HuH-7 (cell line): ENCODE measurements around the gene TAF11L7.
"Not testable (repeated sequence)": the region's sequence is repeated elsewhere in the genome, so short reads cannot be mapped to it uniquely, and the experiment has no call there.

ENCODE experiments used
- DNase-seq: peaks from one replicate; pipeline ENCODE4 v3.0.0; 2011; ENCODE audit warnings: low spot score

TAF11L7 gene

DNA sequence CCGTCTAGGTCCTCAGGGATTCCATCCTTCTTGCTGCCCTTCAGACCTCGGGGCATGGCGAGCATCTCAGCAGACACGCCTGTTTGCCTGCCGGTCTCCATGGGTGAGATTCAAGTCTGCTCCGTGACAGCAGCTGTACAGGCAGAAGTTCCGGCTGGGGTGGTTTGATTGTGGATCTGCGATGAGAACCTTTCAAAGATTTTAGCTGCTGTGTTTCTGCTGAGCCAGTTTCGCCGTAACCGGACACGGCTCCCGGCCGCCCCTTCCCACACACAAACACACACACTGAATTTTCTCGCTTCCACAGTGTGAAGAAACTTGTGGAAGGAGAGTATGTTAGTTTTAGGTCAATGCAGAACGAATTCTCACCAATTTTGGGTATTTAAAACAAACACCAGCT is at the start of gene TAF11L7:
TAF11L7 (minus strand) TSS at position 101 of the 400 bp plus-strand sequence.
- not testable (repeated sequence) for DNase-seq

GRCh38 chr5:17634160-17634559 is 48.6 kb upstream of the TAF11L7 start, which contains the start of gene TAF11L14:
Gene TAF11L14, plus strand, starts transcription at chr5:17634460.
- DNase-seq, result no peak

- not testable (repeated sequence) for DNase-seq
Measured at GRCh38 chr5:17631788-17632187, 46.2 kb upstream of the TAF11L7 start, which contains the start of gene TAF11L13. Gene TAF11L13, plus strand, starts transcription at chr5:17632088.

DNA sequence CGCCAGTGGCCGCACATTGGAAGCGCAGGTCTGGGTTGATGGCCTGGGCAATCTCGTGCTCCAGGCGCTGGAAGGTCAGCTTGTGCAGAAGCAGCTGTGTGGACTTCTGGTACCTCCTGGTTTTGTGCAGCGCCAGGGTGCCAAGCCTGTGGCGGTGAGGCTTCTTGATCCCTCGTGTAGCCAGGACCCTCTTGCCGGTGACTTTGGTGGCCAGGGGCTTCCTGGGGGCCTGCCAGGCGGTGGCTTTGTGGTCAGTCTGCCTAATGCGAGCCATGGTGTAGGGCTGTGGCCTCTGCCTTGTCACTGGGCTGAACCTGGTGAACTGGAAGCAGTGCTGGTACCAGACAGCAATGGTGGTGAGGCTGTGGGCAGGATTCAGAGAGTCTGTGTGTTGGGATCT is 40.1 kb upstream of the TAF11L7 start:
- no peak for DNase-seq

- peak; percentile 4 for DNase-seq
Measured at GRCh38 chr5:17620627-17621026, 35.1 kb upstream of the TAF11L7 start.

DNA sequence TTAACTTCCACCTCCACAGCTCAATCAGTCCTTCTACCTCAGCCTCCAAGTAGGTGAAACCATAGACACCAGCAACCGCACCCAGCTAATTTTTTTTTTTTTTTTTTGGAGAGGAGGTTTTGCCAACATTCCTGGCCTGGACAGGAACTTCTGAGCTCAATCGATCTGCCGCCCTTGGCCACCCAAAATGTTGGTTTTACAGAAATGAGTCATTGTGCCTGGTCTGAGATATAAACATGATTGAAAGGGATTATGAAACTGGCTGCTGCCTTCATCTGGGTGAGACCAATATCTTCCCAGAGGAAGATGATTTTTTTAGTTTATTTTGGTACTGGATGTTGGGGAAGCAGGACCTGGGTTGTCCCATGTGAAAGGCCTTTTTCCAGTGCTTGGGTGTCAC is 33.8 kb upstream of the TAF11L7 start:
- DNase-seq, result no peak

DNA sequence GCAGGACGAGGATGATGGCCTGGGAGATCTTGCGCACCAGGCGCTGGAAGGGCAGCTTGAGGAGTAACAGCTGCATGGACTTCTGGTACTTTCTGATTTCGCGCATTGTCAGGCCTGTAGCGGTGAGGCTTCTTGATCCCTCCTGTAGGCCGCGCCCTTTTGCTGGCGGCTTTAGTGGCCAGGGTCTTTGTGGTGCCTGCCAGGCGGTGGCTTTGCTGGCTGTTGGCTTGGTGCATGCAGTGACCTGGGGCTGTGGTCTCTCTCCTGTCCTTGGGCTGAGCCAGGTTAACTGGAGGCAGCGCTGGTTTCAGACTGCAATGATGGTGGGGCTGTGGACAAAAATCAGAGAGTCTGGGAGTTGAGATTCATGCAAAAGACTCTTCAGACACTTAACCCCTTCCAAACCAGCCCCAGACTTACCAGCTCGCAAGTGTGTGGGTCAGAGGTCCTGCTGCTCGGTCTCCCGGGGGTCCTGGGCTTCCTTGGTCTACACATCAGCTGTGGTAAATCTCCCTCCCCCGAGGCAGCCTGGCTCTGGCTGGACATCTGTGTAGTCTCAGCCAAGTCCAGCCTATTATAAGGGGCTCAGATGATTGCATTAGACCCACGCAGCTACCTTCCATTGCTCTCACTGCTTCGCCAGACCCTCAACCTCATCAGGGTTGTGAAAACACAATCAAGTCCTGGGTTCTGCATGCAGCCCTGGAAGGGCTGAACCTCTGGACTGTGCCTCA is 29.5 kb upstream of the TAF11L7 start:
- no peak for DNase-seq

DNA sequence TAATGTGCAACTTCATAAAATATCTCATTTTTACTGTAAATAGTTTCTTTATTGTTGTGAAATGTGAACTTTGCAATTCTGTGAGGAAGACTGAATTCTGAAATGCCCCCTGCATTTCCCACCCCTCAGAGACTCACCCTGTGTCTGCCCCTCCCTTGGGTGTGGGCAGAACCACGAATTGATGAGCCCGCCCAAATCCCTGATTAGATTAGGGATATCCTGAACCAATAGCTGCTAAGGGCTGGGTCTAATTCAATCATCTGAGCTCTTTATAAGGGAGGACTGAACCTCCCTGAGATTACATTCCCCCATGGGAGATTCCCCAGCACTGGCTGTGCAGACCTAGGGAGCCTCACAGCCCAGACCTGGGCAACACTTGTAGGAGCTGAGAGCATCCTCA is 24.5 kb upstream of the TAF11L7 start, which contains the start of gene TAF11L12:
TAF11L12 (plus strand) TSS at position 301 of the 400 bp plus-strand sequence.
- DNase-seq, result not testable (repeated sequence)

GRCh38 chr5:17607461-17607860 is 21.9 kb upstream of the TAF11L7 start:
- DNase-seq, result not testable (repeated sequence)

DNA sequence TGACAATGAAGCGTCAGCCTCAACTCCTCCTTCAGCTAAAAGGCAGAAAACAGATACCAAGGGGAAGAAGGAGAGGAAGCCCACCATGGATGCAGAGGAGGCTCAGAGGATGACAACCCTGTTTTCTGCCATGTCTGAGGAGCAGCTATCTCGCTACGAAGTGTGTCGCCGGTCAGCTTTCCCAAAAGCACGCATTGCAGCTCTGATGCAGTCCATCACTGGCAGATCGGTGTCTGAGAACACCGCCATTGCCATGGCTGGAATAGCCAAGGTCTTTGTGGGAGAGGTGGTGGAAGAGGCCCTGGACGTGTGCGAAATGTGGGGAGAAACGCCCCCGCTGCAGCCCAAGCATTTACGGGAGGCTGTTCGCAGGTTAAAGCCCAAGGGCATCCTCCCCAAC is 19.4 kb upstream of the TAF11L7 start:
- DNase-seq, result no peak

DNA sequence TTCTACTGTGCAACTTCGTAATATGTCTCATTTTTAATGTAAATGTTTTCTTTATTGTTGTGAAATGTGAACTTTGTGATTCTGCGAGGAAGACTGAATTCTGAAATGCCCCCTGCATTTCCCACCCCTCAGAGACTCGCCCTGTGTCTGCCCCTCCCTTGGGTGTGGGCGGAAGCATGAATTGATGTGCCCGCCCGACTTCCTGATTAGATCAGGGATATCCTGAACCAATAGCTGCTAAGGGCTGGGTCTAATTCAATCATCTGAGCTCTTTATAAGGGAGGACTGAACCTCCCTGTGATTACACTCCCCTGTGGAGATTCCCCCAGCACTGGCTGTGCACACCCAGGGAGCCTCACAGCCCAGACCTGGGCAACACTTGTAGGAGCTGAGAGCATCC is 18.3 kb upstream of the TAF11L7 start, which contains the start of gene TAF11L11:
TAF11L11 (plus strand) TSS at position 304 of the 400 bp plus-strand sequence.
- not testable (repeated sequence) for DNase-seq

DNA sequence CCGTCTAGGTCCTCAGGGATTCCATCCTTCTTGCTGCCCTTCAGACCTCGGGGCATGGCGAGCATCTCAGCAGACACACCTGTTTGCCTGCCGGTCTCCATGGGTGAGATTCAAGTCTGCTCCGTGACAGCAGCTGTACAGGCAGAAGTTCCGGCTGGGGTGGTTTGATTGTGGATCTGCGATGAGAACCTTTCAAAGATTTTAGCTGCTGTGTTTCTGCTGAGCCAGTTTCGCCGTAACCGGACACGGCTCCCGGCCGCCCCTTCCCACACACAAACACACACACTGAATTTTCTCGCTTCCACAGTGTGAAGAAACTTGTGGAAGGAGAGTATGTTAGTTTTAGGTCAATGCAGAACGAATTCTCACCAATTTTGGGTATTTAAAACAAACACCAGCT is 12.2 kb upstream of the TAF11L7 start, which contains the start of gene TAF11L10:
TAF11L10 (minus strand) TSS at position 101 of the 400 bp plus-strand sequence.
- not testable (repeated sequence) for DNase-seq

DNA sequence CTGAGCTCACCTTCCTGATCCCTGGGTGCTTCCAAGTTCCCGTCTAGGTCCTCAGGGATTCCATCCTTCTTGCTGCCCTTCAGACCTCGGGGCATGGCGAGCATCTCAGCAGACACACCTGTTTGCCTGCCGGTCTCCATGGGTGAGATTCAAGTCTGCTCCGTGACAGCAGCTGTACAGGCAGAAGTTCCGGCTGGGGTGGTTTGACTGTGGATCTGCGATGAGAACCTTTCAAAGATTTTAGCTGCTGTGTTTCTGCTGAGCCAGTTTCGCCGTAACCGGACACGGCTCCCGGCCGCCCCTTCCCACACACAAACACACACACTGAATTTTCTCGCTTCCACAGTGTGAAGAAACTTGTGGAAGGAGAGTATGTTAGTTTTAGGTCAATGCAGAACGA is 8.7 kb upstream of the TAF11L7 start, which contains the start of gene TAF11L9:
TAF11L9 (minus strand) TSS at position 140 of the 400 bp plus-strand sequence.
- not testable (repeated sequence) for DNase-seq

- DNase-seq, result not testable (repeated sequence)
Measured at GRCh38 chr5:17590860-17591259, 5.3 kb upstream of the TAF11L7 start, which contains the start of gene TAF11L8. Gene TAF11L8, minus strand, starts transcription at chr5:17590960.
